HCT116 (cell line): ENCODE results near the gene TMA16. TPM values are rescaled to one million over a fixed set of nuclear protein-coding genes. Genes with fewer than 3 reads are reported as not detected.

Experiments
- ATAC-seq: fragments of 200-7000 bp; cut with Tn5 transposase; 2 replicates; pipeline ENCODE4 v1.9.1; 2020; ENCODE audit warnings: mild to moderate bottlenecking, moderate library complexity
- BruUV-seq: library from RNA; stranded (reverse); fragments of 400-500 nt; replicated peaks from 2 replicates; lab custom pipeline; 2021; lab: Mats Ljungman, UMichigan
- CTCF ChIA-PET: fragments of 300-600 bp; sonication (Branson Sonifier 250); formaldehyde crosslinking; loops from one replicate; lab custom pipeline; 2021; ENCODE audit warnings: antibody characterized with exemption; lab: Charles Lee
- POLR2A ChIA-PET: fragments of 300-600, 350-600 bp; sonication (Branson Sonifier 250); formaldehyde crosslinking; loops from one replicate; lab custom pipeline; 2021; ENCODE audit warnings: antibody characterized with exemption; lab: Charles Lee
- RAD21 ChIA-PET, 2 experiments: fragments of 300-600 bp; sonication (Branson Sonifier 250); formaldehyde crosslinking; loops; one replicate each; lab custom pipeline; 2023; ENCODE audit warnings: low total read pairs in 2 of 2; ENCODE audit not compliant: uncharacterized antibody in 2 of 2, unreplicated experiment in 2 of 2, low non-redundant PET in 1 of 2; lab: Charles Lee
- DNase-seq: peaks from one replicate; pipeline ENCODE4 v3.0.0-alpha.2; 2010; ENCODE audit warnings: low read depth, low spot score
- H2AFZ ChIP-seq: fragments of 200-600 bp; shearing (Covaris generic), sonication (generic); 2 replicates; pipeline ENCODE4 v1.6.1; 2017; ENCODE audit warnings: low read depth, mixed run types, mixed read lengths, antibody characterized with exemption, low read length; ENCODE audit not compliant: poor library complexity, severe bottlenecking
- H3K27ac ChIP-seq: 2 replicates; pipeline ENCODE4 v1.5.1; 2012; ENCODE audit warnings: low read depth, low read length
- H3K27me3 ChIP-seq: fragments of 200-600 bp; sonication (generic); 2 replicates; pipeline ENCODE4 v1.6.1; 2016; ENCODE audit warnings: mixed run types, low read length, mixed read lengths; ENCODE audit not compliant: insufficient read depth
- H3K36me3 ChIP-seq, 2 experiments: fragments of 200-500 bp in 1 of 2; fragments of 200-600 bp in 1 of 2; sonication (Bioruptor generic) in 1 of 2; sonication (generic) in 1 of 2; 2 replicates each; pipeline versions ENCODE4 v1.5.1 to v1.6.1; 2014 to 2016; ENCODE audit warnings: low read length in 2 of 2, inconsistent platforms in 1 of 2, mixed read lengths in 1 of 2, mixed run types in 1 of 2; ENCODE audit not compliant: insufficient read depth in 2 of 2, control insufficient read depth in 1 of 2
- H3K4me1 ChIP-seq, 2 experiments: fragments of 200-600 bp in 1 of 2; sonication (generic) in 1 of 2; 2 replicates each; pipeline versions ENCODE4 v1.5.1 to v1.6.1; 2012 to 2017; ENCODE audit warnings: low read length in 2 of 2, inconsistent platforms in 1 of 2, mild to moderate bottlenecking in 1 of 2, mixed read lengths in 1 of 2, mixed run types in 1 of 2, moderate library complexity in 1 of 2; ENCODE audit not compliant: insufficient read depth in 2 of 2, control insufficient read depth in 1 of 2
- H3K4me2 ChIP-seq: fragments of 200-600 bp; sonication (generic); 2 replicates; pipeline ENCODE4 v1.6.1; 2017; ENCODE audit warnings: mixed run types, low read length, mixed read lengths
- H3K4me3 ChIP-seq, 2 experiments: fragments of 200-600 bp in 1 of 2; sonication (generic) in 1 of 2; replicated peaks in 1 of 2; 2 replicates each; pipeline ENCODE4 v1.5.1; 2011 to 2016; ENCODE audit warnings: low read length in 2 of 2, control low read depth in 1 of 2, low read depth in 1 of 2, mild to moderate bottlenecking in 1 of 2, mixed read lengths in 1 of 2, mixed run types in 1 of 2
- H3K79me2 ChIP-seq: fragments of 200-600 bp; sonication (generic); 2 replicates; pipeline ENCODE4 v1.6.1; 2017; ENCODE audit warnings: mild to moderate bottlenecking, mixed run types, low read length, moderate library complexity, mixed read lengths; ENCODE audit not compliant: insufficient read depth
- H3K9ac ChIP-seq: fragments of 200-600 bp; sonication (generic); 2 replicates; pipeline ENCODE4 v1.6.1; 2016; ENCODE audit warnings: low read length, mixed read lengths
- H3K9me2 ChIP-seq: fragments of 200-600 bp; sonication (generic), shearing (Covaris generic); 2 replicates; pipeline ENCODE4 v1.6.1; 2017; ENCODE audit warnings: mixed run types, mild to moderate bottlenecking, moderate library complexity; ENCODE audit not compliant: insufficient read depth
- H3K9me3 ChIP-seq, 2 experiments: fragments of 200-500 bp in 1 of 2; fragments of 200-600 bp in 1 of 2; sonication (Bioruptor generic) in 1 of 2; sonication (generic) in 1 of 2; 2 replicates each; pipeline ENCODE4 v1.6.1; 2014 to 2017; ENCODE audit warnings: low read length in 2 of 2, mixed read lengths in 2 of 2, inconsistent platforms in 1 of 2, low read depth in 1 of 2, mild to moderate bottlenecking in 1 of 2, mixed run types in 1 of 2, moderate library complexity in 1 of 2; ENCODE audit not compliant: control insufficient read depth in 1 of 2, insufficient read depth in 1 of 2
- H4K20me1 ChIP-seq: fragments of 200-600 bp; sonication (generic), shearing (Covaris generic); 2 replicates; pipeline ENCODE4 v1.6.1; 2017; ENCODE audit warnings: mixed run types, mild to moderate bottlenecking, moderate library complexity; ENCODE audit not compliant: insufficient read depth
- CBX3 ChIP-seq: IDR thresholded peaks from 2 replicates; pipeline ENCODE4 v1.6.1; 2012; ENCODE audit warnings: low read depth
- CEBPB ChIP-seq: IDR thresholded peaks from 2 replicates; pipeline ENCODE4 v1.6.1; 2012; ENCODE audit warnings: low read depth
- EGR1 ChIP-seq: IDR thresholded peaks from 2 replicates; pipeline ENCODE4 v1.6.1; 2012; ENCODE audit warnings: low read depth
- ELF1 ChIP-seq: IDR thresholded peaks from 2 replicates; pipeline ENCODE4 v1.6.1; 2012; ENCODE audit warnings: low read depth, borderline replicate concordance
- EZH2 ChIP-seq: fragments of 200-600 bp; sonication (generic); IDR thresholded peaks from 2 replicates; pipeline ENCODE4 v1.6.1; 2017; ENCODE audit warnings: antibody characterized with exemption, mixed run types
- EZH2phosphoT487 ChIP-seq: fragments of 200-600 bp; IDR thresholded peaks from 2 replicates; pipeline ENCODE4 v1.6.1; 2018; ENCODE audit warnings: antibody characterized with exemption, borderline replicate concordance
- FOSL1 ChIP-seq: IDR thresholded peaks from 2 replicates; pipeline ENCODE4 v1.6.1; 2012; ENCODE audit warnings: low read depth
- JUND ChIP-seq: IDR thresholded peaks from 2 replicates; pipeline ENCODE4 v1.6.1; 2012
- RAD21 ChIP-seq: IDR thresholded peaks from 2 replicates; pipeline ENCODE4 v1.6.1; 2012; ENCODE audit warnings: low read depth, mild to moderate bottlenecking
- SIN3A ChIP-seq: IDR thresholded peaks from 2 replicates; pipeline ENCODE4 v1.6.1; 2012; ENCODE audit warnings: low read depth
- SP1 ChIP-seq: IDR thresholded peaks from 2 replicates; pipeline ENCODE4 v1.6.1; 2012; ENCODE audit warnings: low read depth
- TCF7L2 ChIP-seq: IDR thresholded peaks from 2 replicates; pipeline ENCODE4 v1.7.0; 2011; ENCODE audit warnings: borderline replicate concordance, inconsistent platforms; ENCODE audit not compliant: insufficient read depth, insufficient read length; ENCODE audit errors: extremely low read depth
- YY1 ChIP-seq: IDR thresholded peaks from 2 replicates; pipeline ENCODE4 v1.6.1; 2011; ENCODE audit warnings: low read length, low read depth, moderate library complexity, mild to moderate bottlenecking; ENCODE audit not compliant: insufficient replicate concordance; ENCODE audit errors: extremely low read depth
- ZNF274 ChIP-seq: fragments of 200-500 bp; sonication (Bioruptor generic); IDR thresholded peaks from 2 replicates; pipeline ENCODE4 v1.6.1; 2014; ENCODE audit warnings: mild to moderate bottlenecking, low read depth, low read length, inconsistent platforms
- intact Hi-C: fragments of 100-400 bp; cut with micrococcal nuclease; formaldehyde crosslinking; loops from 2 replicates; pipeline ENCODE4 v1.10.0; 2022
- total RNA-seq: library from RNA; stranded (reverse); gene quantifications from one replicate; pipeline ENCODE4 v1.2.1, GENCODE V29; 2021; ENCODE audit not compliant: unreplicated experiment
- TF ChIP-seq, protein P1 (sequence below): IDR thresholded peaks from 2 replicates; pipeline ENCODE4 v1.6.1; 2012
- TF ChIP-seq, protein P2 (sequence below): IDR thresholded peaks from 2 replicates; pipeline ENCODE4 v1.6.1; 2012; ENCODE audit warnings: low read depth
- TF ChIP-seq, protein P3 (sequence below): IDR thresholded peaks from 2 replicates; pipeline ENCODE4 v1.6.1; 2011; ENCODE audit warnings: mild to moderate bottlenecking, low read length, moderate library complexity; ENCODE audit not compliant: insufficient replicate concordance; ENCODE audit errors: extremely low read depth

The TMA16 gene
- total RNA-seq, 1 experiment from 2014 or later: 52.7 TPM

DNA sequence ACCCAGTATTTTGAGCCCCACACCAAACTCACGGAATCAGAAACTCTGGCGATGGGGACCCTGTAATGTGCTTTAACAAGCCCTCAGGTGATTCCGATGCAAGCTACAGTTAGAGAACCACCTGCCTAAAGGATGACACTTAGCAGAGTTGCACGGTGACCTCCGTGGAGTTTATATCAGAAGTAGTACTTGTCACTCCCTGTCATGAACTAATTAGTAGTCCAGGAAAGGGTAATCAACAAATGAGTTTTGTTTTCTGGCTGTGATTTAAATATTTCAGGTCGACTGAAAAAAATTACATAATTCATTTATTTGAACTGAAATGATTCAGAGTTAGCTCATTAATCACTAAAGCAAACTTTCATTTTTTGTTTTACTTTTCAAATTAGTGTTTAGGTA is 56.4 kb downstream of the TMA16 start:
- intact Hi-C loops: loop anchor here (5.0 to 10.0 kb wide), 2 partner anchors 1196 to 1444 kb away; no protein-coding TSS in a partner anchor
- no peak overlapping the region for H3K4me2 ChIP-seq
- no peak for ATAC-seq

More for the DNA sequence above, 56.4 kb downstream of the TMA16 start:
- H3K9me3 ChIP-seq: no peaks in the 10 kb centered on the region
- ChIA-PET POLR2A (interaction anchor here (1.1 kb wide), 1 partner anchor 57 kb away, joined by 8 read pairs; the partner anchor contains the start of gene TMA16), CTCF (interaction anchor here (0.7 to 2.1 kb wide), 23 partner anchors 12 to 1963 kb away, joined by 3 to 14 read pairs (median 5); no protein-coding TSS in a partner anchor), RAD21 (interaction anchor here in 1 of 2 experiments (0.8 to 1.0 kb wide), 2 partner anchors 462 to 1180 kb away, joined by 3 to 4 read pairs; no protein-coding TSS in a partner anchor)
- no peaks in the 10 kb centered on the region for H3K36me3 ChIP-seq
- no TSS peak for BruUV-seq
- no peak overlapping the region for H3K27ac ChIP-seq
- no peak for DNase-seq
- no peaks in the 10 kb centered on the region for H4K20me1 ChIP-seq
- H3K79me2 ChIP-seq: no peaks in the 10 kb centered on the region
- TF ChIP-seq ELF1 (no peak), RAD21 (no peak), EZH2 (no peak), CEBPB (no peak), CBX3 (no peak), FOSL1 (no peak), TCF7L2 (no peak), EGR1 (no peak), EZH2phosphoT487 (no peak), ZNF274 (no peak), SIN3A (no peak), YY1 (no peak), JUND (no peak), SP1 (no peak)
- TF ChIP-seq, protein P1, sequence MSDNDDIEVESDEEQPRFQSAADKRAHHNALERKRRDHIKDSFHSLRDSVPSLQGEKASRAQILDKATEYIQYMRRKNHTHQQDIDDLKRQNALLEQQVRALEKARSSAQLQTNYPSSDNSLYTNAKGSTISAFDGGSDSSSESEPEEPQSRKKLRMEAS: no peak
- TF ChIP-seq, protein P2, sequence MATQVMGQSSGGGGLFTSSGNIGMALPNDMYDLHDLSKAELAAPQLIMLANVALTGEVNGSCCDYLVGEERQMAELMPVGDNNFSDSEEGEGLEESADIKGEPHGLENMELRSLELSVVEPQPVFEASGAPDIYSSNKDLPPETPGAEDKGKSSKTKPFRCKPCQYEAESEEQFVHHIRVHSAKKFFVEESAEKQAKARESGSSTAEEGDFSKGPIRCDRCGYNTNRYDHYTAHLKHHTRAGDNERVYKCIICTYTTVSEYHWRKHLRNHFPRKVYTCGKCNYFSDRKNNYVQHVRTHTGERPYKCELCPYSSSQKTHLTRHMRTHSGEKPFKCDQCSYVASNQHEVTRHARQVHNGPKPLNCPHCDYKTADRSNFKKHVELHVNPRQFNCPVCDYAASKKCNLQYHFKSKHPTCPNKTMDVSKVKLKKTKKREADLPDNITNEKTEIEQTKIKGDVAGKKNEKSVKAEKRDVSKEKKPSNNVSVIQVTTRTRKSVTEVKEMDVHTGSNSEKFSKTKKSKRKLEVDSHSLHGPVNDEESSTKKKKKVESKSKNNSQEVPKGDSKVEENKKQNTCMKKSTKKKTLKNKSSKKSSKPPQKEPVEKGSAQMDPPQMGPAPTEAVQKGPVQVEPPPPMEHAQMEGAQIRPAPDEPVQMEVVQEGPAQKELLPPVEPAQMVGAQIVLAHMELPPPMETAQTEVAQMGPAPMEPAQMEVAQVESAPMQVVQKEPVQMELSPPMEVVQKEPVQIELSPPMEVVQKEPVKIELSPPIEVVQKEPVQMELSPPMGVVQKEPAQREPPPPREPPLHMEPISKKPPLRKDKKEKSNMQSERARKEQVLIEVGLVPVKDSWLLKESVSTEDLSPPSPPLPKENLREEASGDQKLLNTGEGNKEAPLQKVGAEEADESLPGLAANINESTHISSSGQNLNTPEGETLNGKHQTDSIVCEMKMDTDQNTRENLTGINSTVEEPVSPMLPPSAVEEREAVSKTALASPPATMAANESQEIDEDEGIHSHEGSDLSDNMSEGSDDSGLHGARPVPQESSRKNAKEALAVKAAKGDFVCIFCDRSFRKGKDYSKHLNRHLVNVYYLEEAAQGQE: no peak
- TF ChIP-seq, protein P3, sequence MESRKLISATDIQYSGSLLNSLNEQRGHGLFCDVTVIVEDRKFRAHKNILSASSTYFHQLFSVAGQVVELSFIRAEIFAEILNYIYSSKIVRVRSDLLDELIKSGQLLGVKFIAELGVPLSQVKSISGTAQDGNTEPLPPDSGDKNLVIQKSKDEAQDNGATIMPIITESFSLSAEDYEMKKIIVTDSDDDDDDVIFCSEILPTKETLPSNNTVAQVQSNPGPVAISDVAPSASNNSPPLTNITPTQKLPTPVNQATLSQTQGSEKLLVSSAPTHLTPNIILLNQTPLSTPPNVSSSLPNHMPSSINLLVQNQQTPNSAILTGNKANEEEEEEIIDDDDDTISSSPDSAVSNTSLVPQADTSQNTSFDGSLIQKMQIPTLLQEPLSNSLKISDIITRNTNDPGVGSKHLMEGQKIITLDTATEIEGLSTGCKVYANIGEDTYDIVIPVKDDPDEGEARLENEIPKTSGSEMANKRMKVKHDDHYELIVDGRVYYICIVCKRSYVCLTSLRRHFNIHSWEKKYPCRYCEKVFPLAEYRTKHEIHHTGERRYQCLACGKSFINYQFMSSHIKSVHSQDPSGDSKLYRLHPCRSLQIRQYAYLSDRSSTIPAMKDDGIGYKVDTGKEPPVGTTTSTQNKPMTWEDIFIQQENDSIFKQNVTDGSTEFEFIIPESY: no peak
- no peaks in the 10 kb centered on the region for H3K4me1 ChIP-seq
- no peak overlapping the region for H3K4me3 ChIP-seq
- no peak overlapping the region for H2AFZ ChIP-seq
- no peaks in the 10 kb centered on the region for H3K27me3 ChIP-seq
- no peak overlapping the region for H3K9ac ChIP-seq
- no peaks in the 10 kb centered on the region for H3K9me2 ChIP-seq
